ENCODE results near the gene ADRM1.

ADRM1 gene

GRCh38 chr20:62302341-62303061 lies at the start of gene ADRM1:
ADRM1 (plus strand) TSS chr20:62302997; CDS start chr20:62303569, 572 bp downstream.
- peak; percentile 97 for DNase-seq

GRCh38 chr20:62253398-62253797 lies 49.4 kb upstream of the ADRM1 start:
- DNase-seq: no peak

- no peak for DNase-seq
These were observed 48.6 kb upstream of the ADRM1 start for GRCh38 chr20:62254021-62254724.

GRCh38 chr20:62255976-62256375 lies 46.8 kb upstream of the ADRM1 start:
- DNase-seq: no peak

- no peak for DNase-seq
These were observed 44.1 kb upstream of the ADRM1 start for GRCh38 chr20:62258499-62259293.

- no peak for DNase-seq
These were observed 43.6 kb upstream of the ADRM1 start for GRCh38 chr20:62259294-62259565.

- DNase-seq: no peak
These were observed 40.7 kb upstream of the ADRM1 start for GRCh38 chr20:62262064-62262463.

GRCh38 chr20:62263396-62263795 lies 39.4 kb upstream of the ADRM1 start:
- no peak for DNase-seq

GRCh38 chr20:62265365-62265764 lies 37.4 kb upstream of the ADRM1 start:
- no peak for DNase-seq

GRCh38 chr20:62266340-62266739 lies 36.5 kb upstream of the ADRM1 start:
- no peak for DNase-seq

- DNase-seq: no peak
These were observed 35.9 kb upstream of the ADRM1 start for GRCh38 chr20:62266851-62267250.

GRCh38 chr20:62267543-62267942 lies 35.3 kb upstream of the ADRM1 start:
- no peak for DNase-seq

GRCh38 chr20:62268228-62268900 lies 34.4 kb upstream of the ADRM1 start:
- no peak for DNase-seq

GRCh38 chr20:62269378-62269777 lies 33.4 kb upstream of the ADRM1 start:
- no peak for DNase-seq

- no peak for DNase-seq
These were observed 32.9 kb upstream of the ADRM1 start for GRCh38 chr20:62269871-62270270.

- no peak for DNase-seq
These were observed 30.6 kb upstream of the ADRM1 start for GRCh38 chr20:62272200-62272599.

- no peak for DNase-seq
These were observed 29.4 kb upstream of the ADRM1 start for GRCh38 chr20:62273416-62273815.

- DNase-seq: no peak
These were observed 28.4 kb upstream of the ADRM1 start for GRCh38 chr20:62274332-62274950.

GRCh38 chr20:62275219-62275618 lies 27.6 kb upstream of the ADRM1 start:
- DNase-seq: no peak

GRCh38 chr20:62276439-62276838 lies 26.4 kb upstream of the ADRM1 start:
- no peak for DNase-seq

- no peak for DNase-seq
These were observed 25.5 kb upstream of the ADRM1 start for GRCh38 chr20:62277253-62277652.

- no peak for DNase-seq
These were observed 22.5 kb upstream of the ADRM1 start for GRCh38 chr20:62280303-62280702.

All from activated naive CD4-positive, alpha-beta T cell treated with Interleukin-2 at 50 U/mL for 16 hours (primary cell).